ENCODE measurements around the gene RNF26.
A peak's percentile ranks its signal among the peaks of the same experiment; 100 is the strongest.

RNF26 gene

DNA sequence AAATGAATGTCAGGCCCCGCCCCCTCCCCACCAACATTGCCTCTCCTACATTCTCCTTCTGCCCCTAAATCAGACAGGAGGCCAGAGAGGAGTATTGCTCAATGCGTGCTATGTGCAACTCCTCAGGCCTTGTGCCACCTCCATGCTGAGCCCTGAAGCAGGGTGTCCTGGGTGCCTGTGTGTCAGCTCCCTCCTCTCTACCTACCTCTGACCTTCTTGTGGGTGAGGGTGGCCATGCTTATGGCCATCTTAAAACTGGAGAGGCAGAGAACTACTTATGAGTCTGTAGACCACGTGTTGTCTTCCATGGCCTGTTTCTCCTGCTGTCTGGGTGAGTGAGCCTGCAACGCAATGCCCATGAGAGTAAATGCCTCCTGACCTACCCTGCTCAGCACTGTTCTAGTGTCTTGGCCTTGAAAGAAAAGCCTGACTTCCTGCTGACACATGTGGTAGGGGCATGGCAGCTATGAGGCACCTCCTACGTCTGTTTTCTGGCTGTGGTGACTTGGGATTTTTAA is 27.9 kb upstream of the RNF26 start:
- peak; percentile 85 for DNase-seq (ENCODE audit: low read depth)
- no peak for TF ChIP-seq CTCF (conservative IDR thresholded peaks at IDR 0.05; ENCODE audit: control insufficient read depth, insufficient read depth, low read depth, low read length)
- no peak overlapping the region for H3K4me3 ChIP-seq (ENCODE audit: control insufficient read depth, low read depth, low read length)

DNA sequence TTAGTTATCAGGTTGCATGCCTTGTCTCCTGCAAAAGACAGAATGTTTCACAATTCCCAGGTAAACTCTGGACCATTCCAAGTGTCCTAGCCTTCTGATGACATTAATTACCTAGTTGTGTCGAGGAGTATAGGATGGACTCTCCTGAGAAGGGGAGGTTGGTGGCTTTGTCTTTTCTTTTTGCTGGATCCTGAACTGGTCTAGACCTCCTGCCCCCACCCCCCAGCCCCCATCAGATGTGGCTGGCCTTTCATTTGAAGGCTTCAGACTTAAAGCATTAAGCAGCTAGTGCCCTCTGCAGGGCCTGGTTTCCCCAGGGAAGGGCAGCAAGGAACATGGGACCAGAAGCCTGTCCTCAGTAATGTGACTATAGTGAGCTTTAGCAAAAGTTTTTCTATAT is 27.1 kb upstream of the RNF26 start:
- no peak overlapping the region for H3K4me3 ChIP-seq (ENCODE audit: control insufficient read depth, low read depth, low read length)
- DNase-seq (ENCODE audit: low read depth): no peak
- TF ChIP-seq CTCF (conservative IDR thresholded peaks at IDR 0.05; ENCODE audit: control insufficient read depth, insufficient read depth, low read depth, low read length): no peak

DNA sequence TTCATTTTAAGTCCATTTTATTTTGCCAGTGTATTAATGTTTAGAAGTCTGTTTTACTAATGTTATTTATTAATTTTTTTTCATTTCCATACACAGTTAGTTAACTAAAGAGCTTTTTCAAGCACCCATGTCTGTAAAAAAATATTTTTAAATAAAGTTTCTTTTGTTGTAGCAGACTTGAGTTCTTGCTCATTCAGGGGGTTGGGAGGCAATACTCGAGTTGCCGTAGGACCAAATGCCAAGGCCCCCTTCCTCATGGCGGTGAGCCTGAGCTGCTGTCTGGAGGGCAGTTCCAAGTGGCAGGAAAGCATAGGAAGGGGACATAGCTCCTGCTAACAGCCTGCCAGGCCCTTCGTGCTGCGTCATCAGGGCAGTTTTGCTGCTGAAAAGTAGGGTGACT is 26.4 kb upstream of the RNF26 start:
- TF ChIP-seq CTCF (conservative IDR thresholded peaks at IDR 0.05; ENCODE audit: control insufficient read depth, insufficient read depth, low read depth, low read length): no peak
- no peak for DNase-seq (ENCODE audit: low read depth)
- no peak overlapping the region for H3K4me3 ChIP-seq (ENCODE audit: control insufficient read depth, low read depth, low read length)

DNA sequence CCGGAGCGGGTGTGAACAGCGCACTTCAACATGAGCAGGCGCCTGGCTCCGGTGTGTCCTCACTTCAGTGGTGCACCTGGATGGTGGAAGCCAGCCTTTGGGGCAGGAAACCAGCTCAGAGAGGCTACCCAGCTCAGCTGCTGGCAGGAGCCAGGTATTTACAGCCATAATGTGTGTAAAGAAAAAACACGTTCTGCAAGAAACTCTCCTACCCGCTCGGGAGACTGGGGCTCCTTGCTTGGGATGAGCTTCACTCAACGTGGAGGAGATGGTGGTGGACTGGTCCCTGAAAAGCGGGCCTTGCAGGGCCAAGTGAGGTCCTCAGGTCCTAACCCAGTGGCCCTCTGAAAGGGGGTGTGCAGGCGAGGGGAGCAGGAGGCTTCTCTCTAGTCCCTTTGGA is 24.9 kb upstream of the RNF26 start:
- no peak for TF ChIP-seq CTCF (conservative IDR thresholded peaks at IDR 0.05; ENCODE audit: control insufficient read depth, insufficient read depth, low read depth, low read length)
- H3K4me3 ChIP-seq (ENCODE audit: control insufficient read depth, low read depth, low read length): no peak overlapping the region
- DNase-seq (ENCODE audit: low read depth): no peak

DNA sequence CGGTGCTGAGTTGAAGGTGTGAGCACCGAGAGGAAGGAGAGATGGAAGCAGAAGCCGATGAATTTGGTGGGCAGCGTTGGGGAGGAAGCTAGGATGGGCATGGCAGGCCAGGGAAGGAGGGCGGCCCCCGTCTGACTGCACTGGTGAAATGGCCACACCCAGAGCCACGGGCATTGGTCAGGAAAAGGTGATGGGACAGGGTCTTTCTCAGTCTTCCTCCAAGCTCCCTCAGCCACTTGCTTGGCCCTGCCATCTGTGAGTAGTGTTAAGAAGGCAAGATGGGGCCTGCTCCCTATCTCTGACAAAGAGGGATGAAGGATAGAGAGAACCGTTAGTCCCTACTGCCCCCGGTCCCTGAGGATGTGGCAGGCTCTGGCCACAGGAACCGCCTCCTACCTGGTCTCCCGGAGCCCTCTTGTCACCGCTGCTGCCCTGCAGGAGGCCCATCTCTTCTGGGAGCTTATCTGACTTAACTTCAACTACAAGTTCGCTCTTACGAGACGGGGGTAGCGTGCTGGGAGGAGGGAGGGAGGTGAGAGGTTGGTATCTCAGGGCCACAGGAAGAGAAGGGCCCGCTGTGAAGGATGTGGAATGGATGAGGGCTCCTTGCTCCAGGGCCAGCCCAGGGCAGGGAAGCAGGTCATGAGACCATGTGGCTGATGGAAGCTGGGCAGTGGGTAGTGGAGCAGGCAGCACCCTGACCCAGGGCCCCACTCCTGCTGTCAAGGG is 24.2 kb upstream of the RNF26 start:
- no peak for TF ChIP-seq CTCF (conservative IDR thresholded peaks at IDR 0.05; ENCODE audit: control insufficient read depth, insufficient read depth, low read depth, low read length)
- no peak for DNase-seq (ENCODE audit: low read depth)
- H3K4me3 ChIP-seq (ENCODE audit: control insufficient read depth, low read depth, low read length): no peak overlapping the region

DNA sequence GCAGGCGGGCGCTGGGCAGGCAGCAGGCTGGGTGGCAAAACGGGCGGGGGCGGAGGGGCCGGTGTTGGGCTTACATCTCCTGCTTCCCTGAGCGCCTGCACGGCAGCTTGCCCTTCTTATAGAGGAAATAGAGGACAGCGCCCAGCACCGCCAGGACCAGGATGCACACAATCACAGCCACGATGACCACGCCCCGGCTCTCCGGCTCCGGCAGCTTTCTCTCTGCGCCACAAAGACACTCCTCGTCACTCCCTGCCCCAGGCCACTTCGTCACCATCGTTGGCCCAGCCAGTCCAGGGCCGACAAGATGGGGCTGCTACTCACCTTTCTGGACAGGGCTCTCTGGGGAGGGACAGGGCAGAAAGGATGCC is 23.7 kb upstream of the RNF26 start:
- no peak for TF ChIP-seq CTCF (conservative IDR thresholded peaks at IDR 0.05; ENCODE audit: control insufficient read depth, insufficient read depth, low read depth, low read length)
- DNase-seq (ENCODE audit: low read depth): no peak
- H3K4me3 ChIP-seq (ENCODE audit: control insufficient read depth, low read depth, low read length): no peak overlapping the region

Data from fibroblast of mammary gland (primary cell).